CD4-positive, alpha-beta memory T cell (primary cell): ENCODE results near the gene LPP. TPM values are rescaled to one million over a fixed set of nuclear protein-coding genes. Genes with fewer than 3 reads are reported as not detected.

ENCODE experiments used
- CTCF ChIA-PET: fragments of 350-600 bp; sonication (Branson Sonifier 250); formaldehyde crosslinking; loops from one replicate; lab custom pipeline; 2021; ENCODE audit warnings: inconsistent platforms; ENCODE audit not compliant: partially characterized antibody; lab: Charles Lee
- POLR2A ChIA-PET: fragments of 350-600 bp; sonication (Branson Sonifier 250); formaldehyde crosslinking; loops from one replicate; lab custom pipeline; 2021; ENCODE audit not compliant: partially characterized antibody; lab: Charles Lee
- DNase-seq, 5 donors: peaks; one replicate each; pipeline versions ENCODE4 v3.0.0 to v3.0.0-alpha.2; 2020 to 2022; ENCODE audit warnings: mixed read lengths in 1 of 5
- H3K27ac ChIP-seq: one replicate; pipeline ENCODE4 v1.7.0; 2013; ENCODE audit warnings: low read depth, low read length
- H3K27me3 ChIP-seq: 2 replicates; pipeline ENCODE4 v1.7.0; 2013; ENCODE audit warnings: mild to moderate bottlenecking, low read length, moderate library complexity; ENCODE audit not compliant: insufficient read depth
- H3K36me3 ChIP-seq: 2 replicates; pipeline ENCODE4 v1.7.0; 2013; ENCODE audit warnings: mild to moderate bottlenecking, low read length, moderate library complexity; ENCODE audit not compliant: insufficient read depth
- H3K4me1 ChIP-seq: 2 replicates; pipeline ENCODE4 v1.7.0; 2013; ENCODE audit warnings: mild to moderate bottlenecking, low read length, moderate library complexity; ENCODE audit not compliant: insufficient read depth
- H3K4me3 ChIP-seq, 2 donors: one replicate each; pipeline ENCODE4 v1.7.0; 2013; ENCODE audit warnings: low read length in 2 of 2, mild to moderate bottlenecking in 1 of 2
- H3K9me3 ChIP-seq, 2 donors: one replicate each; pipeline ENCODE4 v1.7.0; 2013; ENCODE audit warnings: low read length in 2 of 2, control low read depth in 1 of 2; ENCODE audit not compliant: control insufficient read depth in 1 of 2
- H3K27ac Mint-ChIP-seq, 7 donors: one replicate each; pipeline ENCODE4 v1.8.0; 2020 to 2021; ENCODE audit warnings: mixed read lengths in 7 of 7, mild to moderate bottlenecking in 6 of 7, inconsistent platforms in 3 of 7, moderate library complexity in 3 of 7
- H3K27me3 Mint-ChIP-seq, 2 donors: one replicate each; pipeline ENCODE4 v1.8.0; 2020 to 2021; ENCODE audit warnings: mixed read lengths in 2 of 2
- H3K36me3 Mint-ChIP-seq, 2 donors: one replicate each; pipeline ENCODE4 v1.8.0; 2020 to 2021; ENCODE audit warnings: mixed read lengths in 2 of 2, inconsistent platforms in 1 of 2, mild to moderate bottlenecking in 1 of 2
- H3K4me1 Mint-ChIP-seq, 4 donors: one replicate each; pipeline ENCODE4 v1.8.0; 2020 to 2021; ENCODE audit warnings: mixed read lengths in 4 of 4, mild to moderate bottlenecking in 1 of 4
- H3K4me3 Mint-ChIP-seq, 8 donors: one replicate each; pipeline ENCODE4 v1.8.0; 2020 to 2021; ENCODE audit warnings: mixed read lengths in 8 of 8, mild to moderate bottlenecking in 7 of 8, moderate library complexity in 6 of 8, inconsistent platforms in 3 of 8
- H3K9me3 Mint-ChIP-seq, 8 donors: one replicate each; pipeline ENCODE4 v1.8.0; 2020 to 2021; ENCODE audit warnings: mixed read lengths in 8 of 8, mild to moderate bottlenecking in 5 of 8, inconsistent platforms in 3 of 8, moderate library complexity in 1 of 8
- intact Hi-C: fragments of 100-400 bp; cut with micrococcal nuclease; formaldehyde crosslinking; loops from one replicate; pipeline ENCODE4 v1.15.1; 2023
- polyA plus RNA-seq, 2 donors: library from polyadenylated mRNA; unstranded; fragments of 300-500 nt; fragmentation: Illumina TruSeq; gene quantifications; one replicate each; pipeline ENCODE4 v1.2.3, GENCODE V29; 2021
- total RNA-seq, 2 experiments: library from RNA; stranded (reverse); gene quantifications; one replicate each; pipeline ENCODE4 v1.2.3, GENCODE V29; 2021

LPP gene
- total and polyA plus RNA-seq, 4 experiments from 2014 or later: 10.4 to 27.2 (median 24.7) TPM

- no peaks in the 10 kb centered on the region for H3K36me3 ChIP-seq
- H3K36me3 Mint-ChIP-seq: peaks cover 0 to 21% of the 10 kb centered on the region in 2 donors
- DNase-seq: no peak
- H3K27me3 ChIP-seq: no peaks in the 10 kb centered on the region
- no peaks in the 10 kb centered on the region for H3K27me3 Mint-ChIP-seq
- ChIA-PET POLR2A (no interaction called here), CTCF (no interaction called here)
- H3K4me3 Mint-ChIP-seq: peak overlapping the region in 3 of 8 donors; percentile 22 to 41 (median 25)
- no peak overlapping the region for H3K27ac ChIP-seq
- no peaks in the 10 kb centered on the region for H3K9me3 ChIP-seq
- no peak overlapping the region for H3K4me3 ChIP-seq
- no peaks in the 10 kb centered on the region for H3K9me3 Mint-ChIP-seq
- H3K4me1 ChIP-seq: peaks cover 22% of the 10 kb centered on the region
- H3K27ac Mint-ChIP-seq: peak overlapping the region in 3 of 7 donors; percentile 25 to 72 (median 61)
- peaks cover 39 to 54% (median 51%) of the 10 kb centered on the region in 4 donors for H3K4me1 Mint-ChIP-seq
- intact Hi-C loops: no loop called here
These were observed 207.9 kb downstream of the LPP start for GRCh38 chr3:188361888-188362287.

DNA sequence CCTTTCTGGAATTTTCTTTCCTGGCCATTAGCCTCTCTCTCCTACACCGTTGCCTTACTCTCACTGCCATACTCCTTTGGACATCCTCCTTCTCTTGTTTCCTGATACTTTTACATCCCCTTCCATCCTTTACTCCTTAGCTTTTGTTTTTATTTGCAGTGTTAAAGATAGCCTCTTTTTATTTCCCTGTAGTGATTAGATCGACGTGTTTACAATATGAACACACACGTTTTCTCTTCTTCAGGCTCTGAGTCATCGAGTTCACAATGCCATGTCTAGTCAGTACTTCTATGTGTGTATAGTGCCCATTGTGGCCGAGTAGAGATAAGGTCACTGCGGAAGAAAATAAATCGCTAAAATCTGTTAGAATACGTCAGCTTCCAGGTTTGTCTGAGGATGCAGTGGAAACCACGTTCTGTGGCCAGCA is 208.5 kb downstream of the LPP start:
- intact Hi-C loops: no loop called here
- Mint-ChIP-seq H3K27me3 (no peaks in the 10 kb centered on the region), H3K9me3 (no peaks in the 10 kb centered on the region), H3K4me1 (peaks cover 40 to 54% (median 49%) of the 10 kb centered on the region in 4 donors), H3K27ac (peak overlapping the region in 4 of 7 donors; percentile 0 to 72 (median 19)), H3K36me3 (peaks cover 0 to 19% of the 10 kb centered on the region in 2 donors), H3K4me3 (peak overlapping the region in 4 of 8 donors; percentile 22 to 38 (median 30))
- H3K27ac ChIP-seq: no peak overlapping the region
- ChIA-PET POLR2A (no interaction called here), CTCF (interaction anchor here (0.8 kb wide), 1 partner anchor 23 kb away, joined by 3 read pairs; no protein-coding TSS in a partner anchor)
- no peak overlapping the region for H3K4me3 ChIP-seq
- H3K36me3 ChIP-seq: no peaks in the 10 kb centered on the region
- peak in 2 of 5 donors; percentile 13 to 18 for DNase-seq
- no peaks in the 10 kb centered on the region for H3K9me3 ChIP-seq
- H3K27me3 ChIP-seq: no peaks in the 10 kb centered on the region
- H3K4me1 ChIP-seq: peaks cover 22% of the 10 kb centered on the region

DNA sequence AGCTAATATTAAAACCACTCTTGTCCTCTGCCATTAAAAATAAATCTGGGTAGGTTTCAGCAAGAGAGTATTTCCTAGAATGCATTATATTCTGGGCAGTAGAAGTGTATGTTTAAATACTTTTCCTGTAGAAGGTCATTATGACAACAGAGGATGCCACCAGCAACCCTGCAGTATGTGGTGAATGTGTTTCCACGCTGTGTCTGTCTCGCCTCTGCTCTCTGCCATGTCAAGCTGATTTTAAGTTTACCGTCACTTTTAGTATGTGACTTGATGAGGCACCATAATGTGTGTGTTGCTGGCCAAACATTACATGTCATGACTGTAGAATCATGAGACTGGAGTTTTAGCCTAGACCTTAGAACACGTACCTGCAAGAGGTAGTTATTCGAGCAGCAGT is 211.2 kb downstream of the LPP start:
- ChIA-PET CTCF (no interaction called here), POLR2A (no interaction called here)
- Histone ChIP-seq H3K27ac (no peak overlapping the region), H3K27me3 (no peaks in the 10 kb centered on the region), H3K4me3 (no peak overlapping the region), H3K36me3 (no peaks in the 10 kb centered on the region), H3K9me3 (no peaks in the 10 kb centered on the region), H3K4me1 (peaks cover 4% of the 10 kb centered on the region)
- no peak for DNase-seq
- no peaks in the 10 kb centered on the region for H3K27me3 Mint-ChIP-seq
- no peak overlapping the region for H3K4me3 Mint-ChIP-seq
- peaks cover 30 to 44% (median 36%) of the 10 kb centered on the region in 4 donors for H3K4me1 Mint-ChIP-seq
- H3K36me3 Mint-ChIP-seq: peaks cover 0 to 20% of the 10 kb centered on the region in 2 donors
- intact Hi-C loops: no loop called here
- H3K9me3 Mint-ChIP-seq: no peaks in the 10 kb centered on the region
- H3K27ac Mint-ChIP-seq: peak overlapping the region in 1 of 7 donors; percentile 28

GRCh38 chr3:188365988-188366698 is 212.2 kb downstream of the LPP start:
- Histone ChIP-seq H3K4me1 (peaks cover 3% of the 10 kb centered on the region), H3K36me3 (no peaks in the 10 kb centered on the region), H3K27me3 (no peaks in the 10 kb centered on the region), H3K27ac (no peak overlapping the region), H3K4me3 (no peak overlapping the region), H3K9me3 (no peaks in the 10 kb centered on the region)
- Mint-ChIP-seq H3K36me3 (peaks cover 0 to 28% of the 10 kb centered on the region in 2 donors), H3K27ac (no peak overlapping the region), H3K27me3 (no peaks in the 10 kb centered on the region), H3K4me3 (no peak overlapping the region), H3K9me3 (no peaks in the 10 kb centered on the region), H3K4me1 (peaks cover 23 to 36% (median 29%) of the 10 kb centered on the region in 4 donors)
- intact Hi-C loops: no loop called here
- POLR2A ChIA-PET: no interaction called here
- CTCF ChIA-PET: no interaction called here
- no peak for DNase-seq

DNA sequence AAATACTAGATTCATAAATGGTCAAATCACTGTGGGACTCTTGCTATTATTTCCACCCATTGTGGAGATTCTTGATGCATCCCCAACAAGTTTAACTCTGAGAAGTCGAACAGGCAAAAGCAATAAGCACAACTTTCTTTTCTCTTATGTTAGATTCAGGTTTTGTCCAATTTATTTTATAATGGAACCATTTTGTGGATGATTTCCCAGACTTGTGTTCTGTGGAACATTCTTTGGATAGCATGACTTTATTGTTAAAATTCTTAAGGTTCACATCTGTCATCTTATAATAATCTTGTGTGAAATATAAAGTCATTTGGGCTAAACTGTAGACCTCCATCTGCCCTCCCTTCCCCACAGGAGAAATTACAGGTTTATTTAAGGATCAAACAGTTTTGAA is 213.7 kb downstream of the LPP start:
- ChIA-PET POLR2A (no interaction called here), CTCF (no interaction called here)
- Histone ChIP-seq H3K27me3 (no peaks in the 10 kb centered on the region), H3K27ac (no peak overlapping the region), H3K9me3 (no peaks in the 10 kb centered on the region), H3K4me1 (peaks cover 3% of the 10 kb centered on the region), H3K36me3 (no peaks in the 10 kb centered on the region), H3K4me3 (no peak overlapping the region)
- Mint-ChIP-seq H3K4me1 (peaks cover 15 to 25% (median 20%) of the 10 kb centered on the region in 4 donors), H3K4me3 (no peak overlapping the region), H3K27ac (no peak overlapping the region), H3K27me3 (no peaks in the 10 kb centered on the region), H3K9me3 (no peaks in the 10 kb centered on the region), H3K36me3 (peaks cover 0 to 25% of the 10 kb centered on the region in 2 donors)
- DNase-seq: no peak
- intact Hi-C loops: no loop called here

GRCh38 chr3:188369526-188369925 is 215.6 kb downstream of the LPP start:
- CTCF ChIA-PET: interaction anchor here (0.8 kb wide), 1 partner anchor 10 kb away, joined by 3 read pairs; no protein-coding TSS in a partner anchor
- POLR2A ChIA-PET: no interaction called here
- peak overlapping the region in 1 of 7 donors; percentile 25 for H3K27ac Mint-ChIP-seq

DNA sequence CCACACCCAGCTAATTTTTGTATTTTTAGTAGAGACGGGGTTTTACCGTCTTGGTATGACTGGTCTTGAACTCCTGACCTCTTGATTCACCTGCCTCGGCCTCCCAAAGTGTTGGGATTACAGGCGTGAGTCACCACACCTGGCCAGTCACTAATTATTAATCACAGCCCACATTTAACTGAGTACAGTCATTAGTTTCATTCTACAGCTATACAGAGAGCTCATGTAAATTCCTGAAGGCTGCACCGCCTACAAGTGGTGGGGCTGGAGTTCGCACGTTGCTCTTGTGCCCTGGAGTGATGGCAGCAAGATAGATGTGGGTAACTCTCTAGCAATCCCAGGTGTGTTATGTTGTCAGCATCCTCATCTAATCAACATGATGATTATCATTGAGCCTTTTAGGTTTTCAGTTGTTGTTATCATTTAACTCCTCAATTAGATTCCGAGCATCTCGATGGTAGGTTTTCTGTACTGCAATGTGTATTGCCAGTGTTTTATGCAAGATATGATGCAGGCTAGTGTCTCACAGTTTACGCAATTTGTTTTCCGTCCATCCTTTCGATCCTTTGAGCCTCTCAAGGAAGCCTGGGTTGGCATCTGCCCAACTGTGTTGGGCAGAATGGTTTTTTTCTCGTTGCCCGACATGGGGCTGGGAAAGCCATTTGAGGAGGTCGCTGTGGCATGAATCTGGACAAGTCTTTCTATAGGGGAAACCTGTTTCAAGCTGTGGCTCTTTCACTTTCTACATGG is 216.3 kb downstream of the LPP start:
- no peak overlapping the region for H3K4me3 ChIP-seq
- H3K36me3 ChIP-seq: no peaks in the 10 kb centered on the region
- POLR2A ChIA-PET: no interaction called here
- H3K9me3 ChIP-seq: no peaks in the 10 kb centered on the region
- Mint-ChIP-seq H3K27me3 (no peaks in the 10 kb centered on the region), H3K9me3 (peaks cover 0 to 2% (median 0%) of the 10 kb centered on the region in 8 donors), H3K4me3 (no peak overlapping the region), H3K36me3 (peaks cover 0 to 11% of the 10 kb centered on the region in 2 donors), H3K27ac (peak overlapping the region in 1 of 7 donors; percentile 35), H3K4me1 (peaks cover 14 to 20% (median 17%) of the 10 kb centered on the region in 4 donors)
- intact Hi-C loops: no loop called here
- CTCF ChIA-PET: no interaction called here
- peaks cover 3% of the 10 kb centered on the region for H3K4me1 ChIP-seq
- H3K27me3 ChIP-seq: no peaks in the 10 kb centered on the region
- no peak overlapping the region for H3K27ac ChIP-seq
- no peak for DNase-seq

More at GRCh38 chr3:188369526-188369925, 215.6 kb downstream of the LPP start:
- peaks cover 3% of the 10 kb centered on the region for H3K4me1 ChIP-seq
- H3K9me3 ChIP-seq: no peaks in the 10 kb centered on the region
- H3K9me3 Mint-ChIP-seq: peaks cover 0 to 2% (median 0%) of the 10 kb centered on the region in 8 donors
- H3K27ac ChIP-seq: no peak overlapping the region
- no peak overlapping the region for H3K4me3 Mint-ChIP-seq
- peaks cover 14 to 20% (median 18%) of the 10 kb centered on the region in 4 donors for H3K4me1 Mint-ChIP-seq
- no peaks in the 10 kb centered on the region for H3K36me3 ChIP-seq
- H3K4me3 ChIP-seq: no peak overlapping the region
- no peak for DNase-seq
- intact Hi-C loops: no loop called here
- H3K27me3 ChIP-seq: no peaks in the 10 kb centered on the region
- H3K27me3 Mint-ChIP-seq: no peaks in the 10 kb centered on the region
- peaks cover 0 to 15% of the 10 kb centered on the region in 2 donors for H3K36me3 Mint-ChIP-seq
